Stimulated activated CD4-positive, alpha-beta T cell treated with anti-CD3 and anti-CD28 coated beads, TNF-alpha, amount 100 ng/mL, for 24 hours (primary cell): ENCODE data around the gene METTL16.

Source experiments
- DNase-seq, 3 experiments: peaks; one replicate each; pipeline ENCODE4 v3.0.0-alpha.2; 2020; ENCODE audit warnings: low read depth in 3 of 3

The METTL16 gene

GRCh38 chr17:2396192-2396567 lies 115.5 kb downstream of the METTL16 start:
- no peak for DNase-seq

GRCh38 chr17:2395258-2396181 lies 116.2 kb downstream of the METTL16 start:
- DNase-seq, result no peak

GRCh38 chr17:2394775-2395201 lies 116.9 kb downstream of the METTL16 start:
- DNase-seq, result no peak

GRCh38 chr17:2393954-2394749 lies 117.5 kb downstream of the METTL16 start:
- DNase-seq, result no peak

GRCh38 chr17:2393174-2393953 lies 118.3 kb downstream of the METTL16 start:
- peak; percentile 75 to 87 (median 80) for DNase-seq

GRCh38 chr17:2392252-2393173 lies 119.2 kb downstream of the METTL16 start:
- peak; percentile 96 to 98 (median 97) for DNase-seq

- no peak for DNase-seq
Measured at GRCh38 chr17:2391597-2392251, 120.0 kb downstream of the METTL16 start.

GRCh38 chr17:2390199-2390836 lies 121.4 kb downstream of the METTL16 start:
- no peak for DNase-seq

- no peak for DNase-seq
Measured at GRCh38 chr17:2388683-2389055, 123.0 kb downstream of the METTL16 start.

- no peak for DNase-seq
Measured at GRCh38 chr17:2388020-2388682, 123.5 kb downstream of the METTL16 start.

GRCh38 chr17:2387086-2388019 lies 124.3 kb downstream of the METTL16 start:
- no peak for DNase-seq

GRCh38 chr17:2386400-2387085 lies 125.1 kb downstream of the METTL16 start:
- DNase-seq, result no peak

GRCh38 chr17:2385240-2386210 lies 126.2 kb downstream of the METTL16 start:
- DNase-seq, result no peak

- DNase-seq, result no peak
Measured at GRCh38 chr17:2384439-2385127, 127.1 kb downstream of the METTL16 start.

GRCh38 chr17:2383628-2384167 lies 128.0 kb downstream of the METTL16 start:
- no peak for DNase-seq
